Upper lobe of left lung (tissue), 4 donors: ENCODE data around the gene ASB15.

Experiments
- CTCF ChIP-seq, 6 experiments: fragments of 450-650 bp in 4 of 6; fragments of 200-600 bp in 2 of 6; sonication (generic) in 2 of 6; IDR thresholded peaks; one replicate each; pipeline ENCODE4 v1.5.1; 2016 to 2019; ENCODE audit warnings: antibody characterized with exemption in 6 of 6
- POLR2AphosphoS5 ChIP-seq, 2 donors: sonication (generic); formaldehyde crosslinking; IDR thresholded peaks; one replicate each; pipeline ENCODE4 v1.5.1; 2017; ENCODE audit warnings: antibody characterized with exemption in 2 of 2

GRCh38 chr7:123675181-123675473 is 73.5 kb downstream of the ASB15 start:
- TF ChIP-seq CTCF (IDR thresholded peaks at IDR 0.05), result no peak
- TF ChIP-seq POLR2AphosphoS5 (IDR thresholded peaks at IDR 0.05), result no peak
